ENCODE measurements around the gene SERPINH1.

DNA sequence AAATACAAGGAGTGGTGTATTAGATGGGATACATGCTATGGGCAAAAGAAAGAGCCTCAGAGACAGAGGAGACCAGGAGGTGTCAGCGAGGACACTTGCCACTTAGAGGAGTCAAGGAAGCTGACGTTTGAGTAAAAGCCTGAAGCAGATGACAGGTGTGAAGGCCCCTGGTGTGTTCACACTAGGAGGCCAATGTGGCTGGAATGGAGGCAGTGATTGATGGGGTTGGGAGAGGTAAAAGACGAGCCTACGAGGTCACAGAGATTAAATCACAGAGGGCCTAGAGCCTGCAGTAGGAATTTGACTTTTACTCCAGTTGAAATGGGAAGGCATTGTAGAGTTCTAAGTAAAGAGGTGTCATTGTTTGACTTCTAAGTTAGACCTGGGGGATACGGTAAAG is 24.3 kb upstream of the SERPINH1 start:
- no peak for TF ChIP-seq CTCF (IDR thresholded peaks at IDR 0.05)
- TF ChIP-seq POLR2A (IDR thresholded peaks at IDR 0.05) = no peak
